Measurements from ENCODE around the gene PADI4.
"Not testable (repeated sequence)": the region's sequence is repeated elsewhere in the genome, so short reads cannot be mapped to it uniquely, and the experiment has no call there.

PADI4 gene

GRCh38 chr1:17310068-17310640, 2.2 kb downstream of the PADI4 start:
- Histone ChIP-seq H3K4me1 (ENCODE audit: control insufficient read depth, insufficient read depth, low read length, poor library complexity, severe bottlenecking) (no peaks in the 10 kb centered on the region), H3K4me3 (ENCODE audit: insufficient read depth, low read depth, low read length, poor library complexity, severe bottlenecking) (no peak overlapping the region)
- DNase-seq, result no peak

DNA sequence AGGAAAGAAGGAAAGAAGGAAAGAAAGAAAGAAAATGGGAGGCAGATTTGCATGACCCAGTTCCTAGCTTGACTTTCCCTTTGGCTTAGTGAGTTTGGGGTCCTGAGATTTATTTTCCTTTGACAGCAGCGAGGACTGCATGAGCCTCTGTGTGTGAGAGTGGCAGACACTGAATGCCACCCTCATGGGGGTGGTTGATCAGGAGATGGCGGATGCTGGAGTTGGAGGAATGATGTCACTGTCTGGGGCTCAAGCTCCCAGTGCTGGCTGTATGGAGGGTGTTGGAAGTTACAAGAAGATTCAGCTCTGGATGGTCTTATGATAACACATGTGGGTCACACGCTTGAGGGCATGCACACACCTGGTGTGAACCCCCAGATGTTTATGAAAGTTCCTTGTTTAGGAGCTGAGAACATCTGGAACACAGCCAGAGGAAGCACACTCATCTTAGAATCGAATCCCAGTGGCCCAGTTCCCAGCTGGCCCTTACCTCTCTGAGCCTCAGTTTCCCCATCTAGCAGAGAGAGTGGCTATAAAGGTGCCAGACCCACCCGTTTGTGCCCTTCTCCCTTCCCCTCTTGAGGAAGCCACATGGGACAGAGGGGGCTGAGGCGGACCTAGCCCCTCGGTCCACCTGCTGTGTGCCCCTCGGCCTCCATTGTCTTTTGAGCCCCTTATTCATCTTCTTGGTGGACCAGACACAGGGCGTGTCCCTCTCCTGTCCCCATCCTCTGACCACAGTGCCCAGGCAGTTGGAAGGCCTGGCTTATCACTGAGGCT, 5.7 kb downstream of the PADI4 start:
- DNase-seq, result no peak
- Histone ChIP-seq H3K27me3 (replicated peaks; ENCODE audit: control insufficient read depth, insufficient read depth, low read length, poor library complexity, severe bottlenecking) (no peaks in the 10 kb centered on the region), H3K27ac (ENCODE audit: insufficient read depth, low read length, poor library complexity, severe bottlenecking) (no peak overlapping the region), H3K4me3 (ENCODE audit: insufficient read depth, low read depth, low read length, poor library complexity, severe bottlenecking) (no peak overlapping the region), H3K4me1 (ENCODE audit: control insufficient read depth, insufficient read depth, low read length, poor library complexity, severe bottlenecking) (no peaks in the 10 kb centered on the region), H3K9me3 (ENCODE audit: control insufficient read depth, low read length) (no peaks in the 10 kb centered on the region), H3K36me3 (ENCODE audit: control insufficient read depth, insufficient read depth, low read length) (no peaks in the 10 kb centered on the region)

More at GRCh38 chr1:17310068-17310640, 2.2 kb downstream of the PADI4 start:
- no peaks in the 10 kb centered on the region for H3K27me3 ChIP-seq (replicated peaks; ENCODE audit: control insufficient read depth, insufficient read depth, low read length, poor library complexity, severe bottlenecking)
- no peak overlapping the region for H3K27ac ChIP-seq (ENCODE audit: insufficient read depth, low read length, poor library complexity, severe bottlenecking)
- no peaks in the 10 kb centered on the region for H3K9me3 ChIP-seq (ENCODE audit: control insufficient read depth, low read length)
- no peaks in the 10 kb centered on the region for H3K36me3 ChIP-seq (ENCODE audit: control insufficient read depth, insufficient read depth, low read length)

DNA sequence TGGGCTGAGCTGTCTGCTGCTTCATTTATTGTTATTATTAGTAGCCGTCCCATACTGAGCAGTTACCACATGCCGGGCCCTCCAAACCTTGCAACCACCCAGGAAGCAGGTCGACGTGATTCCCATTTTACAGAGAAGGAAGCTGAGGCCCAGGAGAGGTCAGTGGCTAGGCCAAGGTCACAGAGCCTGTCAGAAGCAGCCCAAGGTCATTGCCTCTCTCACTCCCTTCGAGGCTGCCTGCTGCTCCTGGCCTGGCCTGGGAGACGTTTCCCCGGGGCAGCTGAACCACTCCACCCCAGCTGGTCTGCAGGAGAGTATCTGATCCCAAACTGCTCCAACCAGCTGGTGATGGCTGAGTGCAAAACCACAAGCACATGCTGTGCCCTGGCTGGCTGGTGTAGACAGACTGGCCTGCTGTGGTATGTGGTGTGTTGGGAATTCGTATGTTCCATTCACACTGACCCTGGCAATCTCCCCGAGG, 6.5 kb downstream of the PADI4 start:
- no peak overlapping the region for H3K27ac ChIP-seq (ENCODE audit: insufficient read depth, low read length, poor library complexity, severe bottlenecking)
- H3K4me3 ChIP-seq (ENCODE audit: insufficient read depth, low read depth, low read length, poor library complexity, severe bottlenecking), result no peak overlapping the region
- H3K27me3 ChIP-seq (replicated peaks; ENCODE audit: control insufficient read depth, insufficient read depth, low read length, poor library complexity, severe bottlenecking), result no peaks in the 10 kb centered on the region
- no peak for DNase-seq
- no peaks in the 10 kb centered on the region for H3K36me3 ChIP-seq (ENCODE audit: control insufficient read depth, insufficient read depth, low read length)
- H3K4me1 ChIP-seq (ENCODE audit: control insufficient read depth, insufficient read depth, low read length, poor library complexity, severe bottlenecking), result no peaks in the 10 kb centered on the region
- no peaks in the 10 kb centered on the region for H3K9me3 ChIP-seq (ENCODE audit: control insufficient read depth, low read length)

- H3K27ac ChIP-seq (ENCODE audit: insufficient read depth, low read length, poor library complexity, severe bottlenecking), result no peak overlapping the region
- H3K4me3 ChIP-seq (ENCODE audit: insufficient read depth, low read depth, low read length, poor library complexity, severe bottlenecking), result no peak overlapping the region
- DNase-seq, result no peak
- H3K9me3 ChIP-seq (ENCODE audit: control insufficient read depth, low read length), result no peaks in the 10 kb centered on the region
- H3K4me1 ChIP-seq (ENCODE audit: control insufficient read depth, insufficient read depth, low read length, poor library complexity, severe bottlenecking), result no peaks in the 10 kb centered on the region
- H3K36me3 ChIP-seq (ENCODE audit: control insufficient read depth, insufficient read depth, low read length), result no peaks in the 10 kb centered on the region
- no peaks in the 10 kb centered on the region for H3K27me3 ChIP-seq (replicated peaks; ENCODE audit: control insufficient read depth, insufficient read depth, low read length, poor library complexity, severe bottlenecking)
Measured at GRCh38 chr1:17315542-17316130, 7.6 kb downstream of the PADI4 start.

GRCh38 chr1:17316704-17317103, 8.7 kb downstream of the PADI4 start:
- Histone ChIP-seq H3K27ac (ENCODE audit: insufficient read depth, low read length, poor library complexity, severe bottlenecking) (no peak overlapping the region), H3K36me3 (ENCODE audit: control insufficient read depth, insufficient read depth, low read length) (no peaks in the 10 kb centered on the region), H3K4me1 (ENCODE audit: control insufficient read depth, insufficient read depth, low read length, poor library complexity, severe bottlenecking) (no peaks in the 10 kb centered on the region), H3K9me3 (ENCODE audit: control insufficient read depth, low read length) (no peaks in the 10 kb centered on the region), H3K27me3 (replicated peaks; ENCODE audit: control insufficient read depth, insufficient read depth, low read length, poor library complexity, severe bottlenecking) (no peaks in the 10 kb centered on the region), H3K4me3 (ENCODE audit: insufficient read depth, low read depth, low read length, poor library complexity, severe bottlenecking) (no peak overlapping the region)
- DNase-seq, result no peak

GRCh38 chr1:17318262-17318661, 10.3 kb downstream of the PADI4 start:
- Histone ChIP-seq H3K4me3 (ENCODE audit: insufficient read depth, low read depth, low read length, poor library complexity, severe bottlenecking) (no peak overlapping the region), H3K36me3 (ENCODE audit: control insufficient read depth, insufficient read depth, low read length) (no peaks in the 10 kb centered on the region), H3K27ac (ENCODE audit: insufficient read depth, low read length, poor library complexity, severe bottlenecking) (no peak overlapping the region), H3K27me3 (replicated peaks; ENCODE audit: control insufficient read depth, insufficient read depth, low read length, poor library complexity, severe bottlenecking) (no peaks in the 10 kb centered on the region), H3K4me1 (ENCODE audit: control insufficient read depth, insufficient read depth, low read length, poor library complexity, severe bottlenecking) (no peaks in the 10 kb centered on the region), H3K9me3 (ENCODE audit: control insufficient read depth, low read length) (no peaks in the 10 kb centered on the region)
- no peak for DNase-seq

DNA sequence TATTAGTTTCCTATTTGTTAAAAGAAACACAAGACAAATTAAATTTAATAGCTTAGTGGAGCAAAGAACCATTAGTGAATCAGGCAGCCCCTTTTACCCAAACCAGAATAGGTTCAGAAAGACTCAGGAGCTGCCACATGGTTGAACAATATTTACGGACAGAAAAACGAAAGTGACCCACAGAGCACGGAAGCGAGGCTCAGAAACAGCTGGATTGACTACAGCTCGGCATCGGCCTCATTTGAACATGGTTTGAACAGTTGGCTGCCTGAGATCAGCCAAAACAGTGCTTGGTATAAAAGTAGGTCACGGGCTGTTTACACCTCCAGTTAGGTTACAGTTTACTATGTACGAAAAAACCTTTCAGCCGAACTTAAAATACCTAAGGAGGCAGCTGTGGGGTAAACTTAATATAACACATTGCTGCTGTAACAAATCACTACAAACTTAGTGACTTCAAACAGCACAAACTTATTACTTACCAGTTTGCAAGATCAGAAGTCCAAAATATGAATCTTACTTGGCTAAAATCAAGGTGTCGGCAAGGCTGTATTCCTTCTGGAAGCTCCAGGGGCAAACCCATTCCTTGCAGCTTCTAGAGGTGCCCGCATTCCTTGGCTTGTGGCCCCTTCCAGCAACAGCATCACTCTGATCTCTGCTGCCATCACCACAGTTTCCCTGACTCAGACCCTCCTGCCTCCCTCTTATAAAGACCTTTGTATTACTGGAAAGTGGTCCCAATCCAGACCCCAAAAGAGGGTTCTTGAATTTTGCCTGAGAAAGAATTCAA, 11.8 kb downstream of the PADI4 start:
- DNase-seq, result no peak
- Histone ChIP-seq H3K4me1 (ENCODE audit: control insufficient read depth, insufficient read depth, low read length, poor library complexity, severe bottlenecking) (no peaks in the 10 kb centered on the region), H3K27me3 (replicated peaks; ENCODE audit: control insufficient read depth, insufficient read depth, low read length, poor library complexity, severe bottlenecking) (no peaks in the 10 kb centered on the region), H3K9me3 (ENCODE audit: control insufficient read depth, low read length) (no peaks in the 10 kb centered on the region), H3K27ac (ENCODE audit: insufficient read depth, low read length, poor library complexity, severe bottlenecking) (no peak overlapping the region), H3K36me3 (ENCODE audit: control insufficient read depth, insufficient read depth, low read length) (no peaks in the 10 kb centered on the region), H3K4me3 (ENCODE audit: insufficient read depth, low read depth, low read length, poor library complexity, severe bottlenecking) (no peak overlapping the region)

DNA sequence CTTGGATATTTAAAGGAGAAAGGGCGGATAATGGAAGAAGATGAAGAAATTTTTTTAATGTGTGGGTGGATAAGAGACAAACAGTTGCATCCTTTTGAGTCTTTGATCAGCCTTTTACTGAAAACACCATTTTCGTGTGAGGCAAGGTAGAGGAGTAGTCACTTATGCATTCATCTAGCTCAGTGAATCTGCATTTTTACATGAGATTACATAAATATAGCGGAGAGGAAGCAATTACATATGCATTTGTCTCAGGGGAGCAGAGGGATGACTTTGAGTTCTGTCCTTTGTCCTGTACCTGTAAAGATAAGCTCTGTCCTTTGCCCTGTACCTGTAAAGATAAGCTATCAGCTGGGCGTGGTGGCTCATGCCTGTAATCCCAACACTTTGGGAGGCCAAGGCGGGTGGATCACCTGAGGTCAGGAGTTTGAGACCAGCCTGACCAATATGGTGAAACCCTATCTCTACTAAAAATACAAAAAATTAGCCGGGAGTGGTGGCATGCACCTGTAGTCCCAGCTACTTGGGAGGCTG, 13.9 kb downstream of the PADI4 start:
- not testable (repeated sequence) for H3K27ac ChIP-seq (ENCODE audit: insufficient read depth, low read length, poor library complexity, severe bottlenecking); H3K36me3 ChIP-seq (ENCODE audit: control insufficient read depth, insufficient read depth, low read length); H3K27me3 ChIP-seq (replicated peaks; ENCODE audit: control insufficient read depth, insufficient read depth, low read length, poor library complexity, severe bottlenecking); DNase-seq; H3K4me1 ChIP-seq (ENCODE audit: control insufficient read depth, insufficient read depth, low read length, poor library complexity, severe bottlenecking); H3K9me3 ChIP-seq (ENCODE audit: control insufficient read depth, low read length); H3K4me3 ChIP-seq (ENCODE audit: insufficient read depth, low read depth, low read length, poor library complexity, severe bottlenecking)

GRCh38 chr1:17328855-17329254, 20.9 kb downstream of the PADI4 start:
- no peak for DNase-seq

More at GRCh38 chr1:17328855-17329254, 20.9 kb downstream of the PADI4 start:
- no peak overlapping the region for H3K4me3 ChIP-seq (ENCODE audit: insufficient read depth, low read depth, low read length, poor library complexity, severe bottlenecking)
- no peaks in the 10 kb centered on the region for H3K36me3 ChIP-seq (ENCODE audit: control insufficient read depth, insufficient read depth, low read length)
- no peaks in the 10 kb centered on the region for H3K4me1 ChIP-seq (ENCODE audit: control insufficient read depth, insufficient read depth, low read length, poor library complexity, severe bottlenecking)
- no peaks in the 10 kb centered on the region for H3K27me3 ChIP-seq (replicated peaks; ENCODE audit: control insufficient read depth, insufficient read depth, low read length, poor library complexity, severe bottlenecking)
- H3K9me3 ChIP-seq (ENCODE audit: control insufficient read depth, low read length), result no peaks in the 10 kb centered on the region
- H3K27ac ChIP-seq (ENCODE audit: insufficient read depth, low read length, poor library complexity, severe bottlenecking), result no peak overlapping the region
